Measurements from ENCODE around the gene LBR. TPM values are rescaled to one million over a fixed set of nuclear protein-coding genes. Genes with fewer than 3 reads are reported as not detected.

Gene LBR
- total and polyA plus RNA-seq, 4 donors = 14.3 to 201 (median 22.6) TPM

DNA sequence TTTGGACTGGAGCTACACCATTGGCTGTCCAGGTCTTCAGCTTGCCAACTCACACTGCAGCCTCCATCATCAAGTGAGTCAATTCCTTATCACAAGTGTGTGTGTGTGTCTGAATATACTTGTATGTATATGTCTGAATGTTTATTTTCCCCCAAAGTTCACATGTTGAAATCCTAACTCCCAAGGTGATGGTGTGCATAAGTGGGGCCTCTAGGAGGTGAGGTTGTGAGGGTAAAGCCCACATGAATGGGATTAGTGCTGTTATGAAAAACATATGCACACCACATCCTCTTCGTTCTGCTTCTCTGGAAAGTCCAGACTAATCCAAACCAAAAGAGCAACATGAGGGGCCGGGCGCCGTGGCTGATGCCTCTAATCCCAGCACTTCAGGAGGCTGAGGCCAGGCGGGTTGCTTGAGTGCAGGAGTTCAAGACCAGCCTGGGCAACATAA is 48.7 kb upstream of the LBR start:
- peaks cover 0 to 7% (median 4%) of the 10 kb centered on the region in 4 donors for H3K4me1 ChIP-seq (ENCODE audit: control insufficient read depth in 4 of 4, insufficient read depth in 4 of 4, low read length in 3 of 4)
- 78% methylated on average over 5 of the region's 5 CpGs for WGBS
- no peaks in the 10 kb centered on the region for H3K27me3 ChIP-seq (ENCODE audit: control insufficient read depth in 4 of 4, insufficient read depth in 4 of 4, low read length in 3 of 4)
- H3K27ac ChIP-seq (ENCODE audit: low read depth in 1 of 2, low read length in 2 of 2) = no peak overlapping the region
- no peak for DNase-seq (ENCODE audit: low spot score)
- H3K9me3 ChIP-seq (ENCODE audit: control insufficient read depth in 4 of 4, low read length in 3 of 4) = no peaks in the 10 kb centered on the region
- no peaks in the 10 kb centered on the region for H3K36me3 ChIP-seq (ENCODE audit: control insufficient read depth in 4 of 4, insufficient read depth in 3 of 4, low read depth in 1 of 4, low read length in 3 of 4)
- H3K4me3 ChIP-seq (ENCODE audit: low read depth in 1 of 3, low read length in 3 of 3) = no peak overlapping the region
- no peak overlapping the region for H3K9ac ChIP-seq (ENCODE audit: low read depth in 1 of 2, low read length in 2 of 2)
- TF ChIP-seq TAF1 (conservative IDR thresholded peaks at IDR 0.05) (no peak), YY1 (IDR thresholded peaks at IDR 0.05) (no peak), NR2F2 (IDR thresholded peaks at IDR 0.05) (no peak), REST (IDR thresholded peaks at IDR 0.05) (no peak), HNF4A (conservative IDR thresholded peaks at IDR 0.05) (no peak)
- TF ChIP-seq, protein P1, sequence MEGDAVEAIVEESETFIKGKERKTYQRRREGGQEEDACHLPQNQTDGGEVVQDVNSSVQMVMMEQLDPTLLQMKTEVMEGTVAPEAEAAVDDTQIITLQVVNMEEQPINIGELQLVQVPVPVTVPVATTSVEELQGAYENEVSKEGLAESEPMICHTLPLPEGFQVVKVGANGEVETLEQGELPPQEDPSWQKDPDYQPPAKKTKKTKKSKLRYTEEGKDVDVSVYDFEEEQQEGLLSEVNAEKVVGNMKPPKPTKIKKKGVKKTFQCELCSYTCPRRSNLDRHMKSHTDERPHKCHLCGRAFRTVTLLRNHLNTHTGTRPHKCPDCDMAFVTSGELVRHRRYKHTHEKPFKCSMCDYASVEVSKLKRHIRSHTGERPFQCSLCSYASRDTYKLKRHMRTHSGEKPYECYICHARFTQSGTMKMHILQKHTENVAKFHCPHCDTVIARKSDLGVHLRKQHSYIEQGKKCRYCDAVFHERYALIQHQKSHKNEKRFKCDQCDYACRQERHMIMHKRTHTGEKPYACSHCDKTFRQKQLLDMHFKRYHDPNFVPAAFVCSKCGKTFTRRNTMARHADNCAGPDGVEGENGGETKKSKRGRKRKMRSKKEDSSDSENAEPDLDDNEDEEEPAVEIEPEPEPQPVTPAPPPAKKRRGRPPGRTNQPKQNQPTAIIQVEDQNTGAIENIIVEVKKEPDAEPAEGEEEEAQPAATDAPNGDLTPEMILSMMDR (IDR thresholded peaks at IDR 0.05; ENCODE audit: low read depth, low read length, missing input control) = no peak

- H3K9me3 ChIP-seq (ENCODE audit: control insufficient read depth in 4 of 4, low read length in 3 of 4) = no peaks in the 10 kb centered on the region
- H3K9ac ChIP-seq (ENCODE audit: low read depth in 1 of 2, low read length in 2 of 2) = no peak overlapping the region
- no peak for DNase-seq (ENCODE audit: low spot score)
- no peaks in the 10 kb centered on the region for H3K27me3 ChIP-seq (ENCODE audit: control insufficient read depth in 4 of 4, insufficient read depth in 4 of 4, low read length in 3 of 4)
- H3K4me1 ChIP-seq (ENCODE audit: control insufficient read depth in 4 of 4, insufficient read depth in 4 of 4, low read length in 3 of 4) = peaks cover 0 to 7% (median 4%) of the 10 kb centered on the region in 4 donors
- no peaks in the 10 kb centered on the region for H3K36me3 ChIP-seq (ENCODE audit: control insufficient read depth in 4 of 4, insufficient read depth in 3 of 4, low read depth in 1 of 4, low read length in 3 of 4)
- H3K4me3 ChIP-seq (ENCODE audit: low read depth in 1 of 3, low read length in 3 of 3) = no peak overlapping the region
- WGBS = 90% methylated on average over 7 of the region's 7 CpGs
- no peak overlapping the region for H3K27ac ChIP-seq (ENCODE audit: low read depth in 1 of 2, low read length in 2 of 2)
- TF ChIP-seq RXRA (IDR thresholded peaks at IDR 0.05) = no peak
- TF ChIP-seq SP1 (IDR thresholded peaks at IDR 0.05) = no peak
- TF ChIP-seq, protein P1 (IDR thresholded peaks at IDR 0.05; ENCODE audit: low read depth, low read length, missing input control) = no peak
- no peak for TF ChIP-seq ZBTB33 (IDR thresholded peaks at IDR 0.05)
- no peak for TF ChIP-seq JUND (IDR thresholded peaks at IDR 0.05)
- TF ChIP-seq TAF1 (conservative IDR thresholded peaks at IDR 0.05) = no peak
- TF ChIP-seq YY1 (IDR thresholded peaks at IDR 0.05) = no peak
- no peak for TF ChIP-seq RAD21 (IDR thresholded peaks at IDR 0.05)
- TF ChIP-seq FOXA1 (IDR thresholded peaks at IDR 0.05) = no peak
These were observed 48.3 kb upstream of the LBR start for GRCh38 chr1:225476100-225476511.

All from liver (tissue), 9 donors.